ENCODE measurements around the gene SPRR2F. TPM values are rescaled to one million over a fixed set of nuclear protein-coding genes. Genes with fewer than 3 reads are reported as not detected.

SPRR2F gene
- total and polyA plus RNA-seq, 2 donors (not counting 1 experiment from before 2014, with no cell fraction given): not detected

Other genes with a start within 250 kb of the SPRR2F start
- 0.17 TPM in 1 of 2 replicates, not detected in the other for gene SMCP, start 235.2 kb downstream of the SPRR2F start, total RNA-seq
- gene SMCP, start 235.2 kb downstream of the SPRR2F start, polyA plus RNA-seq: 0.12 TPM in 1 of 2 replicates, not detected in the other
- gene IVL, start 205.0 kb downstream of the SPRR2F start, total RNA-seq: not detected in 2 replicates
- gene IVL, start 205.0 kb downstream of the SPRR2F start, polyA plus RNA-seq: 0.10 and 0.34 TPM in 2 replicates
- not detected in 2 replicates for gene SPRR5, start 166.3 kb downstream of the SPRR2F start, total RNA-seq
- gene SPRR5, start 166.3 kb downstream of the SPRR2F start, polyA plus RNA-seq: not detected in 2 replicates
- not detected in 2 replicates for gene SPRR4, start 142.9 kb downstream of the SPRR2F start, total RNA-seq
- not detected in 2 replicates for gene SPRR4, start 142.9 kb downstream of the SPRR2F start, polyA plus RNA-seq
- gene SPRR1A, start 129.4 kb downstream of the SPRR2F start, total RNA-seq: not detected in 2 replicates
- gene SPRR1A, start 129.4 kb downstream of the SPRR2F start, polyA plus RNA-seq: not detected in 2 replicates
- gene SPRR3, start 111.8 kb downstream of the SPRR2F start, total RNA-seq: not detected in 2 replicates
- gene SPRR3, start 111.8 kb downstream of the SPRR2F start, polyA plus RNA-seq: not detected in 2 replicates
- gene SPRR1B, start 82.3 kb downstream of the SPRR2F start, total RNA-seq: not detected in 2 replicates
- not detected in 2 replicates for gene SPRR1B, start 82.3 kb downstream of the SPRR2F start, polyA plus RNA-seq
- not detected in 2 replicates for gene SPRR2D, start 72.4 kb downstream of the SPRR2F start, total RNA-seq
- not detected in 2 replicates for gene SPRR2D, start 72.4 kb downstream of the SPRR2F start, polyA plus RNA-seq
- not detected in 2 replicates for gene SPRR2A, start 56.0 kb downstream of the SPRR2F start, total RNA-seq
- gene SPRR2A, start 56.0 kb downstream of the SPRR2F start, polyA plus RNA-seq: not detected in 2 replicates
- not detected in 2 replicates for gene SPRR2B, start 41.9 kb downstream of the SPRR2F start, total RNA-seq
- gene SPRR2B, start 41.9 kb downstream of the SPRR2F start, polyA plus RNA-seq: not detected in 2 replicates
- not detected in 2 replicates for gene SPRR2E, start 19.0 kb downstream of the SPRR2F start, total RNA-seq
- not detected in 2 replicates for gene SPRR2E, start 19.0 kb downstream of the SPRR2F start, polyA plus RNA-seq
- not detected in 2 replicates for gene SPRR2G, start 37.4 kb upstream of the SPRR2F start, total RNA-seq
- not detected in 2 replicates for gene SPRR2G, start 37.4 kb upstream of the SPRR2F start, polyA plus RNA-seq
- not detected in 2 replicates for gene LELP1, start 89.9 kb upstream of the SPRR2F start, total RNA-seq
- not detected in 2 replicates for gene LELP1, start 89.9 kb upstream of the SPRR2F start, polyA plus RNA-seq
- not detected in 2 replicates for gene PRR9, start 104.1 kb upstream of the SPRR2F start, total RNA-seq
- not detected in 2 replicates for gene PRR9, start 104.1 kb upstream of the SPRR2F start, polyA plus RNA-seq
- gene LORICRIN, start 146.2 kb upstream of the SPRR2F start, total RNA-seq: not detected in 2 replicates
- gene LORICRIN, start 146.2 kb upstream of the SPRR2F start, polyA plus RNA-seq: not detected in 2 replicates
- not detected in 2 replicates for gene PGLYRP3, start 199.4 kb upstream of the SPRR2F start, total RNA-seq
- not detected in 2 replicates for gene PGLYRP3, start 199.4 kb upstream of the SPRR2F start, polyA plus RNA-seq
- gene PGLYRP4, start 235.3 kb upstream of the SPRR2F start, total RNA-seq: not detected in 2 replicates
- not detected in 2 replicates for gene PGLYRP4, start 235.3 kb upstream of the SPRR2F start, polyA plus RNA-seq
- not detected in 2 replicates for gene S100A9, start 244.3 kb upstream of the SPRR2F start, total RNA-seq
- gene S100A9, start 244.3 kb upstream of the SPRR2F start, polyA plus RNA-seq: not detected in 2 replicates

All from fibroblast of lung (primary cell).